Natural killer cell (primary cell): ENCODE data around the gene SHD. TPM values are rescaled to one million over a fixed set of nuclear protein-coding genes. Genes with fewer than 3 reads are reported as not detected.
"Not testable (repeated sequence)": the region's sequence is repeated elsewhere in the genome, so short reads cannot be mapped to it uniquely, and the experiment has no call there.

Source experiments
- ATAC-seq, 3 donors: fragments of 150-1000 bp in 2 of 3; fragments of 200-7000 bp in 1 of 3; cut with Tn5 transposase; 1 replicate in 1 of 3; 2 replicates in 2 of 3; pipeline ENCODE4 v1.10.0; 2021; ENCODE audit warnings: mild to moderate bottlenecking in 2 of 3, moderate library complexity in 2 of 3
- DNase-seq, 2 donors: peaks; one replicate each; pipeline versions ENCODE4 v3.0.0 to v3.0.0-alpha.2; 2013 to 2021; ENCODE audit warnings: mixed read lengths in 1 of 2
- H3K27ac ChIP-seq: one replicate; pipeline ENCODE4 v1.5.1; 2013; ENCODE audit warnings: mild to moderate bottlenecking, low read length
- H3K27me3 ChIP-seq: one replicate; pipeline ENCODE4 v1.6.1; 2013; ENCODE audit warnings: low read length; ENCODE audit not compliant: control insufficient read depth, insufficient read depth
- H3K36me3 ChIP-seq: one replicate; pipeline ENCODE4 v1.6.1; 2013; ENCODE audit warnings: low read length; ENCODE audit not compliant: control insufficient read depth, insufficient read depth
- H3K4me1 ChIP-seq: one replicate; pipeline ENCODE4 v1.6.1; 2013; ENCODE audit warnings: low read length; ENCODE audit not compliant: control insufficient read depth, insufficient read depth
- H3K4me3 ChIP-seq: one replicate; pipeline ENCODE4 v1.5.1; 2013; ENCODE audit warnings: low read length
- H3K9me3 ChIP-seq: one replicate; pipeline ENCODE4 v1.6.1; 2013; ENCODE audit warnings: low read length; ENCODE audit not compliant: control insufficient read depth, insufficient read depth
- H3K27ac Mint-ChIP-seq, 2 donors: one replicate each; pipeline ENCODE4 v1.8.0; 2022; ENCODE audit warnings: mild to moderate bottlenecking in 2 of 2, mixed read lengths in 2 of 2, moderate library complexity in 1 of 2
- H3K27me3 Mint-ChIP-seq, 2 donors: one replicate each; pipeline ENCODE4 v1.8.0; 2022; ENCODE audit warnings: low read depth in 2 of 2, mixed read lengths in 2 of 2
- H3K36me3 Mint-ChIP-seq: one replicate; pipeline ENCODE4 v1.8.0; 2022; ENCODE audit warnings: mixed read lengths
- H3K4me1 Mint-ChIP-seq, 2 donors: one replicate each; pipeline ENCODE4 v1.8.0; 2022; ENCODE audit warnings: mixed read lengths in 2 of 2
- H3K4me3 Mint-ChIP-seq: one replicate; pipeline ENCODE4 v1.8.0; 2022; ENCODE audit warnings: mild to moderate bottlenecking, moderate library complexity, mixed read lengths
- H3K9me3 Mint-ChIP-seq, 2 donors: one replicate each; pipeline ENCODE4 v1.8.0; 2022; ENCODE audit warnings: mixed read lengths in 2 of 2
- WGBS: methylation state at CpG from one replicate; pipeline ENCODE4 v1.1.7; 2013; ENCODE audit warnings: missing lambda C conversion rate; ENCODE audit not compliant: insufficient coverage; 5-methylcytosine and 5-hydroxymethylcytosine counted together
- intact Hi-C: fragments of 100-400 bp; cut with micrococcal nuclease; formaldehyde crosslinking; loops from one replicate; pipeline ENCODE4 v1.14.2; 2022
- total RNA-seq, 4 donors: library from RNA; stranded (reverse); fragments of 120-200 nt in 1 of 4; gene quantifications; one replicate each; pipeline versions ENCODE4 v1.2.3 to v1.2.4, GENCODE V29; 2013 to 2022
- TF ChIP-seq, protein P1 (sequence below): fragments of 200-600 bp; IDR thresholded peaks from one replicate; pipeline ENCODE4 v1.8.0; 2022; ENCODE audit warnings: antibody characterized with exemption

The SHD gene, protein sequence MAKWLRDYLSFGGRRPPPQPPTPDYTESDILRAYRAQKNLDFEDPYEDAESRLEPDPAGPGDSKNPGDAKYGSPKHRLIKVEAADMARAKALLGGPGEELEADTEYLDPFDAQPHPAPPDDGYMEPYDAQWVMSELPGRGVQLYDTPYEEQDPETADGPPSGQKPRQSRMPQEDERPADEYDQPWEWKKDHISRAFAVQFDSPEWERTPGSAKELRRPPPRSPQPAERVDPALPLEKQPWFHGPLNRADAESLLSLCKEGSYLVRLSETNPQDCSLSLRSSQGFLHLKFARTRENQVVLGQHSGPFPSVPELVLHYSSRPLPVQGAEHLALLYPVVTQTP
- total RNA-seq = under 1 TPM in 1 of 3 donors, not detected in 2; 0.20 TPM
- not detected for total RNA-seq (2013)

DNA sequence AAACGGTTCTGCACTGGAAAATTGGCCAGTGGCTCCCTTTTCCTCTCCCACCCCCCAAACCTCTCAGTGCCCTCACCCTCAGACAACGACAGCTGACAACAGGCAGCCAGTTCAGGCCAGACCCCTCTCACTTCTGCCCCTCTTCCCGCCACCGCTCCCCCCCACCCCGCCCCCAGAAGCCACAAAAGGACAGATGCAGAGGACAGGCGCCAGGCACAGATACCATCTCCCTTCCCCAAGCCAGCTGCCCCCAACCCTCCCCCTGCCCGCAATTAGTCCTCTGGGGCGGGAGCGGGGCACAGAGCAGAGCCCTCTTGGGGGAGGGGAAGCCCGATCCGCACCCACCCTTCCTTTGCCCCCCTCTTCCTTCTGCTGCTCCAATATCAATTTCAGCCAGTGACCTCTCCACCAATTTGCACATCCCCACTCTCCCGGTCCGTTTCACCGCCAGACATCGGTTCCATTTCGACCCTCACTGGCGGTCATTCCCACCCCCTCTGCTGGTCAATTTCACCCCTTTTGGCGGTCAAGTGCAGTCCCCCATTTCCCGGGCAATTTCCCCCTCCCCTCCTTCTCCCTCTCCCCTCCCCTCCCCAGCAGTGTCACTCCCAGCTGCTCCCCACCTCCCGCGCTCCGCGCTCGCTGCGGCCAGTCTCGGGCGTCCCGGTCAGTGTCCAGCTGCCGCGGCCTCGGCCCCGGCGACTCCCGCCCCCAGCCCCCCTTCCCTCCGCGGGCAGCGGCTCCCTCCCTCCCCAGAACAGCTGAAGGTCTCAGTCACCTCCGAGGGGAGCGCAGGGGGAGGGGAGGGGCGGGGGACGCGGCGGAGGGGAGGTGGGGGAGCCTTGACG is at the start of gene SHD:
TSS of gene SHD (plus strand) at position 848 of the 848 bp plus-strand sequence. CDS start 798 bp downstream, outside the sequence.
- H3K27me3 Mint-ChIP-seq = peaks cover 6 to 14% of the 10 kb centered on the region in 2 donors
- no peak within 1 kb of the TSS for H3K4me3 ChIP-seq
- ATAC-seq = no peak
- H3K36me3 ChIP-seq = no peaks in the 10 kb centered on the region
- H3K9me3 ChIP-seq = no peaks in the 10 kb centered on the region
- WGBS = 3% methylated on average over 30 of the region's 44 CpGs
- intact Hi-C loops = no loop called here
- no peak within 1 kb of the TSS for H3K27ac Mint-ChIP-seq
- H3K27me3 ChIP-seq = peaks cover 9% of the 10 kb centered on the region
- H3K36me3 Mint-ChIP-seq = no peaks in the 10 kb centered on the region
- H3K27ac ChIP-seq = no peak within 1 kb of the TSS
- no peak for DNase-seq
- peaks cover 12% of the 10 kb centered on the region for H3K4me1 ChIP-seq
- TF ChIP-seq, protein P1, sequence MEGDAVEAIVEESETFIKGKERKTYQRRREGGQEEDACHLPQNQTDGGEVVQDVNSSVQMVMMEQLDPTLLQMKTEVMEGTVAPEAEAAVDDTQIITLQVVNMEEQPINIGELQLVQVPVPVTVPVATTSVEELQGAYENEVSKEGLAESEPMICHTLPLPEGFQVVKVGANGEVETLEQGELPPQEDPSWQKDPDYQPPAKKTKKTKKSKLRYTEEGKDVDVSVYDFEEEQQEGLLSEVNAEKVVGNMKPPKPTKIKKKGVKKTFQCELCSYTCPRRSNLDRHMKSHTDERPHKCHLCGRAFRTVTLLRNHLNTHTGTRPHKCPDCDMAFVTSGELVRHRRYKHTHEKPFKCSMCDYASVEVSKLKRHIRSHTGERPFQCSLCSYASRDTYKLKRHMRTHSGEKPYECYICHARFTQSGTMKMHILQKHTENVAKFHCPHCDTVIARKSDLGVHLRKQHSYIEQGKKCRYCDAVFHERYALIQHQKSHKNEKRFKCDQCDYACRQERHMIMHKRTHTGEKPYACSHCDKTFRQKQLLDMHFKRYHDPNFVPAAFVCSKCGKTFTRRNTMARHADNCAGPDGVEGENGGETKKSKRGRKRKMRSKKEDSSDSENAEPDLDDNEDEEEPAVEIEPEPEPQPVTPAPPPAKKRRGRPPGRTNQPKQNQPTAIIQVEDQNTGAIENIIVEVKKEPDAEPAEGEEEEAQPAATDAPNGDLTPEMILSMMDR = no peak
- H3K4me1 Mint-ChIP-seq = peaks cover 5 to 6% of the 10 kb centered on the region in 2 donors
- no peaks in the 10 kb centered on the region for H3K9me3 Mint-ChIP-seq
- H3K4me3 Mint-ChIP-seq = peak within 1 kb of the TSS; percentile 70

DNA sequence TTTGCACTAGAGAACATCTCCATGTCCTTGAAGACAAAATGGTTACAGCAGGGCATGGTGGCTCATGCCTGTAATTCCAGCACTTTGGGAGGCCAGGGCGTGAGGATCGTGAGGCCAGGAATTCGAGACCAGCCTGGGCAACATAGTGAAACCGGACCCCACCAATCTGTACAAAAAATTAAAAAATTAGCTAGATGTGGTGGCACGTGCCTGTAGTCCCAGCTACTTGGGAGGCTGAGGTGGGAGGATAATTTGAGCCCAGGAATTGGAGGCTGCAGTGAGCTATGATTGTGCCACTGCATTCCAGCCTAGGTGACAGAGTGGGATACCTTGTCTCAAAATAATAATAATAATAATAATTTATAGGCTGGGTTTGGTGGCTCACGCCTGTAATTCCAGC is 48.8 kb upstream of the SHD start:
- H3K4me3 ChIP-seq = not testable (repeated sequence)

DNA sequence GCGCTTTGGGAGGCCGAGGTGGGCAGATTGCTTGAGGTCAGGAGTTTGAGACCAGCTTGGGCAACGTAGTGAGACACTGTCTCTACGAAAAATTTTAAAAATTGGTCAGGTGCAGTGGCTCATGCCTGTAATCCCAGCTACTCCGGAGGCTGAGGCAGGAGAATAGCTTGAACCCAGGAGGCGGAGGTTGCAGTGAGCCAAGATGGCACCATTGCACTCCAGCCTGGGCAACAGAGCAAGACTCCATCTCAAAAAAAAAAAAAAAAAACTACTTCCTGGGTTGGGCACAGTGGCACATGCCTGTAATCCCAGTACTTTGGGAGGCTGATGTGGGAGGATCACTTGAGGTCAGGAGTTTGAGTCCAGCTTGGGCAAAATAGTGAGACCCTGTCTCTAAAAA is 47.5 kb upstream of the SHD start:
- WGBS = 94% methylated on average over 6 of the region's 6 CpGs
- H3K9me3 ChIP-seq, H3K36me3 Mint-ChIP-seq, intact Hi-C loops, ATAC-seq, H3K27ac ChIP-seq, H3K9me3 Mint-ChIP-seq, DNase-seq, H3K27me3 Mint-ChIP-seq, H3K27me3 ChIP-seq, H3K36me3 ChIP-seq, H3K4me3 ChIP-seq, H3K4me3 Mint-ChIP-seq, H3K4me1 Mint-ChIP-seq, H3K27ac Mint-ChIP-seq: not testable (repeated sequence)
- H3K4me1 ChIP-seq = peaks cover 10% of the 10 kb centered on the region

More for the DNA sequence above, 48.8 kb upstream of the SHD start:
- H3K4me3 Mint-ChIP-seq, H3K27ac Mint-ChIP-seq, intact Hi-C loops, DNase-seq, H3K36me3 Mint-ChIP-seq, H3K9me3 Mint-ChIP-seq, H3K36me3 ChIP-seq, H3K4me1 Mint-ChIP-seq, H3K27me3 ChIP-seq, ATAC-seq, H3K27ac ChIP-seq, H3K9me3 ChIP-seq, H3K27me3 Mint-ChIP-seq: not testable (repeated sequence)
- H3K4me1 ChIP-seq = peaks cover 10% of the 10 kb centered on the region
- WGBS = 86% methylated on average over 6 of the region's 6 CpGs

DNA sequence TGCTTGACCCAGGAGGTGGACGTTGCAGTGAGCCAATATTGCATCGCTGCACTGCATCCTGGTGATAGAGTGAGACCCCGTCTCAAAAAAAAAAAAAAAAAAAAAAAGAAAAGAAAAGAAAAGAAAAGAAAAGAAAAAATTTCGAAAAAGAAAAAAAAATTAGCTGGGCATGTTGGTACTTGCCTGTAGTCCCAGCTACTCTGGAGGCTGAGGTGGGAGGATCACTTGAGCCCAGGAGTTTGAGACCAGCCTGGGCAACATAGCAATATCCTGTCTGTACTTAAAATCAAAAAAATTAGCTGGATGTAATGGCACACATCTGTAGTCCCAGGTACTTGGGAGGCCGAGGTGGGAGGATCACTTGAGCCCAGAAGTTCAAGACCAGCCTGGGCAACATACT is 46.9 kb upstream of the SHD start:
- H3K9me3 Mint-ChIP-seq, H3K27ac Mint-ChIP-seq, H3K4me3 ChIP-seq, H3K27ac ChIP-seq, H3K4me1 Mint-ChIP-seq, intact Hi-C loops, H3K27me3 ChIP-seq, H3K4me3 Mint-ChIP-seq, H3K36me3 Mint-ChIP-seq, H3K27me3 Mint-ChIP-seq, H3K9me3 ChIP-seq, H3K36me3 ChIP-seq, ATAC-seq, DNase-seq: not testable (repeated sequence)
- H3K4me1 ChIP-seq = peaks cover 10% of the 10 kb centered on the region
- WGBS = 88% methylated on average over 5 of the region's 5 CpGs
